ENCODE results near the gene CACNA1H. TPM values are rescaled to one million over a fixed set of nuclear protein-coding genes. Genes with fewer than 3 reads are reported as not detected.

The CACNA1H gene
- total RNA-seq, 1 donor from 2014 or later: 6.7 TPM

DNA sequence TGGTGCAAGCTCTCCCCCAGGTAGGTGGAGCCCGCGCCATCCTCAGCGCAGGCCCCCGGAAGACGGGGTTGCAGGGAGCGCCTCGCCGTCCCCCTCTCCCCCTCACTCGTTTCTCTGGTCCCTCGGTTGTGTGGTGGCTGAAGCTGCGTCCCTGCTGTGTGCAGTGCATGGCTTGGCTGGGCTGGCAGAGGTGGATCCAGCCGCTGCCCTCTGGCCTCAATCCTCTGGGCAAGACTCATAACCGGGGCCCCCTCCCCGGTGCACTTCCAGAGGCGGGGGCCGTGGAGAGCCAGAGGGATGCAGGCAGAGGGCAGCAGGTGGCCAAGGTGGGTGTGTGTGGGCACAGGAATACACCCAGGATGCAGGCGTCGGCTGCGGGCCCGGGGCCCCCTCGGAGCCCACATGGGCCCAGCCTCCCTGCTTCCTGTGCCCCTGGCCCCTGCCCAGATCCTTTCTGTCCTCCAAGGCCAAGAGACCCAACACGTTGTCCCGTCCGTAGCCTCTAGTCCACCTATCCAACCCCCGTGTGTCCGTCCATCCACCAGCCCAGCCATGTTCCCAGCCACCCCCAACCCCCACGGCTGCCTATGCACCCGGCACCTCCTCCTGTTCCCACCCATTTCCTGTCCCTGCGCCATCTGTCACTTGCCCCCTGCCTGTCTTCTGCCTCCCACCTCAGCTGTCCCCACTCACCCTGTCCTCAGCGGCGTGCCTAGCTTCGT, 62.8 kb downstream of the CACNA1H start:
- DNase-seq (ENCODE audit: low read depth): no peak
- Histone ChIP-seq H3K27me3 (ENCODE audit: control insufficient read depth, insufficient read depth, low read length) (no peaks in the 10 kb centered on the region), H3K36me3 (ENCODE audit: control insufficient read depth, insufficient read depth, low read length) (no peaks in the 10 kb centered on the region), H3K4me3 (ENCODE audit: low read depth, low read length) (no peak overlapping the region)
- TF ChIP-seq, protein P1, sequence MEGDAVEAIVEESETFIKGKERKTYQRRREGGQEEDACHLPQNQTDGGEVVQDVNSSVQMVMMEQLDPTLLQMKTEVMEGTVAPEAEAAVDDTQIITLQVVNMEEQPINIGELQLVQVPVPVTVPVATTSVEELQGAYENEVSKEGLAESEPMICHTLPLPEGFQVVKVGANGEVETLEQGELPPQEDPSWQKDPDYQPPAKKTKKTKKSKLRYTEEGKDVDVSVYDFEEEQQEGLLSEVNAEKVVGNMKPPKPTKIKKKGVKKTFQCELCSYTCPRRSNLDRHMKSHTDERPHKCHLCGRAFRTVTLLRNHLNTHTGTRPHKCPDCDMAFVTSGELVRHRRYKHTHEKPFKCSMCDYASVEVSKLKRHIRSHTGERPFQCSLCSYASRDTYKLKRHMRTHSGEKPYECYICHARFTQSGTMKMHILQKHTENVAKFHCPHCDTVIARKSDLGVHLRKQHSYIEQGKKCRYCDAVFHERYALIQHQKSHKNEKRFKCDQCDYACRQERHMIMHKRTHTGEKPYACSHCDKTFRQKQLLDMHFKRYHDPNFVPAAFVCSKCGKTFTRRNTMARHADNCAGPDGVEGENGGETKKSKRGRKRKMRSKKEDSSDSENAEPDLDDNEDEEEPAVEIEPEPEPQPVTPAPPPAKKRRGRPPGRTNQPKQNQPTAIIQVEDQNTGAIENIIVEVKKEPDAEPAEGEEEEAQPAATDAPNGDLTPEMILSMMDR (IDR thresholded peaks at IDR 0.05; ENCODE audit: insufficient read depth, low read length, poor library complexity, severe bottlenecking): no peak

DNA sequence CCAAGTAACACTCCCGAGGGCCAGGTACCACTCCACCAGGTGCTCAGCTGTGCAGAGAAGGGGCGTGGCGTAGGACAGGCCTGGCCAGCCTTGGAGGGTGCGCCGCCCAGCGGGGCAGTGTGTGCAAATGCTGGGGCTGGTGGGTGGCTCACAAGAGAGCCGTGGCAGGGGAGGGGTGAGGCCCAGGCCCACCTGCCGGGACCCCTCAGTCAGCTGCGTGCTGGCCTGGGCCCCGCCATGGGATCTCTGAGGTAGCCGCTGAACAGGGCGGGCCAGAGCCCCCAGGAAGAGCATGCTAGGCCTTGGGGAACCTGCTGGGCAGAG, 63.4 kb downstream of the CACNA1H start:
- H3K27me3 ChIP-seq (ENCODE audit: control insufficient read depth, insufficient read depth, low read length): no peaks in the 10 kb centered on the region
- H3K36me3 ChIP-seq (ENCODE audit: control insufficient read depth, insufficient read depth, low read length): no peaks in the 10 kb centered on the region
- TF ChIP-seq, protein P1 (IDR thresholded peaks at IDR 0.05; ENCODE audit: insufficient read depth, low read length, poor library complexity, severe bottlenecking): no peak
- no peak overlapping the region for H3K4me3 ChIP-seq (ENCODE audit: low read depth, low read length)
- no peak for DNase-seq (ENCODE audit: low read depth)

DNA sequence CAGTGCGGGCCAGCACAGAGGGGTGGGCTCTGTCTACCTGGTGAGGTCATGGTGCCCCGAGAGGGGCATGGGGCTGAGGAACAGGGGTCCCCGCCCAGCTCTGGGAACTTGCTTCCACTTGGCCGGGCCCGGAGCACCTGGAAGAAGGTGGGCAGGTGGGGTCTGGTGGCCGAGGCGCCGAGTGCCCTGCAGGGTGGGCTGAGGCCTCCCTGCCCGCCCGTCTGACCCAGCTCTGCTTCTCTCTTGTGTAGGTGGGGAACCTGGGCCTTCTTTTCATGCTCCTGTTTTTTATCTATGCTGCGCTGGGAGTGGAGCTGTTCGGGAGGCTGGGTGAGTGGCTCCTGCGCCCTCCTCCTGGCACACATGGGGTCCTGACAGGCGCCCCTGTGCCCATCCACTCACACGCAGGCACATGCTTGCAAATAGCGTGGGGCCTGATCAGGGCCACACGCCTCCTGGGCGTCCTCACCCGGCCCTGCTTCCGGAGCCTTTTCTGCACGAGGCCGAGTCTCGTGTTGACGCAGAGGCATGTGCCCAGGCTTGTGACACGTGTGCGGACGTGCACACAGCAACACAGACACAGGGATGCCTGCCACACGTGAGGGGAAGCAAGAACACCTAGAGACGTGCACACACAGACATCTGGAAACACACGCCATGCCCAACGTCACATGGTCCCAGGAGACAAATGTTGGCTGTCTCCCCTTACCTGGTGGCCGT, 63.9 kb downstream of the CACNA1H start:
- TF ChIP-seq, protein P1 (IDR thresholded peaks at IDR 0.05; ENCODE audit: insufficient read depth, low read length, poor library complexity, severe bottlenecking): no peak
- DNase-seq (ENCODE audit: low read depth): no peak
- no peaks in the 10 kb centered on the region for H3K36me3 ChIP-seq (ENCODE audit: control insufficient read depth, insufficient read depth, low read length)
- no peak overlapping the region for H3K4me3 ChIP-seq (ENCODE audit: low read depth, low read length)
- no peaks in the 10 kb centered on the region for H3K27me3 ChIP-seq (ENCODE audit: control insufficient read depth, insufficient read depth, low read length)

DNA sequence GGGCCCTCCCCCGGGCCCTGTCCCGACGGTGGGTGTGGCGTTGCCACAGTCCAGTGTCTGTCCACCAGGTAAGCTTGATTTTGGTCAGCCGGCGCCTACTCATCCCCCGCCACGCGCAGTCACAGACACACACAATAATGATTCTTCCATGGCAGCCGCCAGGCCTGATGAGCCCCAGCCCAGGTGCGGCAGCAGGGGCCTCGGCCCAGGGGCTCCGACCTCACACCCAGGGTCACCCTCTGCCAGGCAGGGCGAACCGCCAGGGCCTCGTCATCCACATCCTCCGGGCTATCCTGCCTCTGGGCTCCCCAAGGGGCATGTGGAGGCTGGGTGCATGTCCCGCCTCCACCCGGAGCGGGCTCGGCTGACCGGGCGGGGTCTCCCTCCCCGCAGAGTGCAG, 64.6 kb downstream of the CACNA1H start:
- Histone ChIP-seq H3K27me3 (ENCODE audit: control insufficient read depth, insufficient read depth, low read length) (no peaks in the 10 kb centered on the region), H3K36me3 (ENCODE audit: control insufficient read depth, insufficient read depth, low read length) (no peaks in the 10 kb centered on the region), H3K4me3 (ENCODE audit: low read depth, low read length) (no peak overlapping the region)
- DNase-seq (ENCODE audit: low read depth): no peak
- TF ChIP-seq, protein P1 (IDR thresholded peaks at IDR 0.05; ENCODE audit: insufficient read depth, low read length, poor library complexity, severe bottlenecking): no peak

- Histone ChIP-seq H3K4me3 (ENCODE audit: low read depth, low read length) (no peak overlapping the region), H3K27me3 (ENCODE audit: control insufficient read depth, insufficient read depth, low read length) (peaks cover 7% of the 10 kb centered on the region), H3K36me3 (ENCODE audit: control insufficient read depth, insufficient read depth, low read length) (no peaks in the 10 kb centered on the region)
- DNase-seq (ENCODE audit: low read depth): no peak
- TF ChIP-seq, protein P1 (IDR thresholded peaks at IDR 0.05; ENCODE audit: insufficient read depth, low read length, poor library complexity, severe bottlenecking): no peak
Observed at GRCh38 chr16:1218061-1218929, 65.4 kb downstream of the CACNA1H start.
